HG03039 (cell line): Measurements from ENCODE around the gene DNTTIP2.
"Not testable (repeated sequence)": the region's sequence is repeated elsewhere in the genome, so short reads cannot be mapped to it uniquely, and the experiment has no call there.

ENCODE experiments used
- ATAC-seq: cut with Tn5 transposase; IDR thresholded peaks from one replicate; pipeline ENCODE4 v1.9.1; 2021; ENCODE audit warnings: mild to moderate bottlenecking, moderate library complexity; ENCODE audit not compliant: unreplicated experiment

DNTTIP2 gene

DNA sequence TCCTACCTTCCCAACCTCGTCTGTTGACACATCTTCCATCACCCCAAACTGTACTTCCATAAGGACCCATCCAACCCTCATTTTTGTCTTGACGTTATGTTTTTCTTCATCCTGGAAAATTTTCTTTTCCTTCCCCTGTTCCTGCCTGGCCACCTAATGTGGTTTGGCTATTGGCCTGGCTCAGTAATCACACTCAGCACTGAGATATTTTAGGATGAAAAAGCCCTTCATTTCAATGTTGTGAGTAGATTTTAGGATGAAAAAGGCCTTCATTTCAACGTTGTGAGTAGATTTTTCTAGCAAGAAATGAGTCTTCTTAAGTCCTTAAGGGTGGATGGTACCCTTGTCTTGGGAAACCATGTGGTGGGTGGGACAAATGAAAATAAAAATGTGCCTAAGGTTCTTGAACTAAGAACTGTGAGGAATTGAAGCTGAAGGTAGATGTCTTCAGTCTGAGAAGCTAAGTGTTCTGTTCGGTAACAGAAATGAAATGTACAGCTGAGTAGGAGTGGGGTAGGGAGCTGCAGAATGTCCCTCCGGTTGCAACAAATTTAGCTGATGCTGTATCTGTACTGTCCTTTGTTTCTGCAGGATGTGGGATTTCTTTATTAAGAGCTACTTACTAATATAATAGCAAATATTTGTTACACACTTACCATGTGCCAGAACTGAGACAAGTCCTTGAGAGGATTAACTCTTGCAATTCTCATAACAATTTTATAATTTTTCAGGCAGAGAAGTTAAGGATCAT is 36.1 kb downstream of the DNTTIP2 start:
- ATAC-seq = no peak

DNA sequence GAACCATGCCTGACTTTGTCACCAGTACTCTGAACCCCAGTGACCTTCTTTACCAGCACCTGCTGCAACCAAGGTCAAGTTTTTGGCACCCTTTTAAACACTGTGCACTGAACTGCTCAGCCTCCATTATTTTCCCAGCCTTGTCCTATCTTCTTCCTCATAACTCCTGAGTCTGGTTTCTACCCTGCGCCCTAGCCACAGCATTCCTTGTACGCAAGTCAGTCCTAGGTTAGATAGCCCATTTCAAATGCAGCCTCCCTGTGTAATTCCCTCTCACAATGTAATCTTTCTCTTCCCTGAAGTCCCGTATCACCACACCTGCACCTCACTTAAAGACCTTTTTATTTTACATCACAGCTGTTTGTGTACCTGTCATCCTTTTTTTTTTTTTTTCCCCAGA is 37.2 kb downstream of the DNTTIP2 start:
- no peak for ATAC-seq

DNA sequence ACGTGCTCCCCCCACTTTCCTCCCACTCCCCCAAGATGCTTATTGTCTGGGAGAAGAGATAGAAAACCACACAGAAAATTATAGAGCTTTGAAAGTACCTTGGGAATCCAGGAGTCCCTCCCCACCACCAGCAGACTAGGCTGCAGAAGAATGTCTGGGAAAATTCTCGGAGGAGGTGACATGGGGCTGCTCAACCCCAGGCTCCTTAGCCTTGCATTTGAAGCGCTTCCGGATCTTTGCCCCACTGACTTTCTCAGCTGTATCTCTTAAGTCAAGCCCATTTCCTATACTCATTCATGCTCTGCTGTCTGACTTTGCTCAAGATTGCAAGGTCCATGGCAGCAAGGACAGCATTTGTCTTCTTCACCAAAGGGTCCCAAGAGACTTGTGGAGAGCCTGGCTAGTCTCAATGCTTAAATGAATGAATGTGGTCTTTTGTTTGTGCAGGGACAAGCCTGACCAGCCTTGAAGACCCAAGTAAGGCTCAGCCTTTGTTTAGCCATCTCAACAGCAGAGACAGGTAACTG is 38.0 kb downstream of the DNTTIP2 start:
- ATAC-seq = no peak

DNA sequence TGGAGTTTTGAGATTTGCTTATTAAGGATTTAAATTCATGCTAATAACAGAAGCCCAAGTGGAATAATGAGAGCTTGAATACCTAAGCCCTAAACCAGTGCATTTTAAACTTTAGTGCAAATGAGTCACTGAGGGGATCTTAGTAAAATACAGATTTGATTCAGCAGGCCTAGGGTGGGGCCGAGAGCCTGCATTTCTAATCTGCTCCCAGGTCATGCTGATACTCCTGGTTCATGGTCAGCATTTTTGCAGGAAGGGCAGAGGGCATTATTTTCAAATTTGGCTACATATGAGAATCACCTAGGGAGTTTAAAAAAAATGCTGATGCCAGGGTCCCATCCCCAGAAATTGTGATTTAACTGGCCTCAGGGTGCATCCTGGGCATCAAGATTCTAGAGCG is 39.3 kb downstream of the DNTTIP2 start:
- ATAC-seq = no peak

DNA sequence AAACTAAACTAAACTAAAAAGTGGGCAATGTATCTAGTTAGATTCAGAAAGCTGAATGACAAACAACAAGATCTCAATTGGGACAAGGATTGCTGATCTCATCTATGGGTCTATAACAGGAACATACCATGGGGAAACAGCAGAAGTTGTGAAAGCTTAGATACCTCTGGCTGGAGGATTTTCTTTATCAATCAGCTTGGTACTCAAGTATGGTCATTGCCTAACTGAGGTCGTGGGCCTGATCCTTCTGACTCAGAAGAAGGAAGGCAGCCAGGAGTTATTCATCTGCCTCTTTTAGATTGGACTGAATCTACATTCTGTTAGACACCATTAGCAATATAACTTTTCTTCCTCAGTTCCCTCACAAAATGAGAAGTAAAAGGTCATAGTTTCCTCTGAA is 39.7 kb downstream of the DNTTIP2 start:
- ATAC-seq = no peak

DNA sequence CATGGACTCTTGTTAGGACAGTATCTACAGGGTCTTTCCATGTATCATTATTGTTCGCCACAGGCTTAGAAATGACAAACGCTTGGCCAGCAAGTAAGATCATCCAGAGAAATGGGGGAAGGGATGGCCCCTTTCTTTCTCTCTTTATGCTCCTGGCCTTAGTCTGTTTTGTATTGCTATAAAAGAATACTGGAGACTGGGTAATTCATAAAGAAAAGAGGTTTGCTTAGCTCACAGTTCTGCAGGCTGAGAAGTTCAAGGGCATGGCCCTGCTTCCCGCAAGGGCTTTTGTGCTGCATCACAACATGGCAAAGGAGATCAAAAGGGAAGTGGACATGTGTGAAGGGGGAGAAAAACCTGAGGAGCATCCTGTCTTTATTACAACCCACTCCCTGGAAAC is 41.0 kb downstream of the DNTTIP2 start:
- no peak for ATAC-seq

DNA sequence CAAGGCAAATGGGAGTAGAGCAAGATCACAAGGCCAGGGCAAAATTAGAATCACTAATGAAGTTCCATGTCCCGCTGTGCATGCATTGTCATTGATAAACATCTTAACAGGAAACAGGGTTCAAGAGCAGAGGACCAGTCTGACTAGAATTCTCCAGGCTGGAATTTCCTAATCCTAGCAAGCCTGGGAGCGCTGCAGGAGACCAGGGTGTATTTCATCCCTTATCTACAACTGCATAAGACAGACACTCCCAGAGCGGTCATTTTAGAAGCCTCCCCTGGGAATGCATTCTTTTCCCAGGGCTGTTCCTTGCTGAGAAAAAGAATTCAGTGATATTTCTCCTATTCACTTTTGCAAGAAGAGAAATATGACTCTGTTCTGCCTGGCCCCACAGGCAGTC is 45.7 kb downstream of the DNTTIP2 start:
- ATAC-seq = not testable (repeated sequence)

DNA sequence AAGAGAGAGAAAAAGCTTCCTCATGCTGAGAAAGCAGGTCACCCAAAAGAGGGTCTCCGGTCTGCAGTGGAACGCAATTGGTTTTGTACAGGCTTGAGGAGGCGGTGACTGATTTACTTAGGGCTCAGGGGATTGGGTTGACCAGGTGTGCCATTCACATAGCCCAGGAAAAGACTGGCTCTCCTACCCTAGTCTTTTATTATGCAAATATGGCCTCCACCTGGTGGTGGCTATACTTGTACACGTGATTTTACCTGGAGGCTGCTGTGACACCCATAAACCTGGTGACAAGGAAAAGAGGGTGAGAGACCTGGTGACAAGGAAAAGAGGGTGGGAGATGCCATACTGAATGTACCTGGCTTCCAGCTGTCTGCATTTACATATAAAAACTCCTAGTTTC is 49.9 kb downstream of the DNTTIP2 start:
- no peak for ATAC-seq

DNA sequence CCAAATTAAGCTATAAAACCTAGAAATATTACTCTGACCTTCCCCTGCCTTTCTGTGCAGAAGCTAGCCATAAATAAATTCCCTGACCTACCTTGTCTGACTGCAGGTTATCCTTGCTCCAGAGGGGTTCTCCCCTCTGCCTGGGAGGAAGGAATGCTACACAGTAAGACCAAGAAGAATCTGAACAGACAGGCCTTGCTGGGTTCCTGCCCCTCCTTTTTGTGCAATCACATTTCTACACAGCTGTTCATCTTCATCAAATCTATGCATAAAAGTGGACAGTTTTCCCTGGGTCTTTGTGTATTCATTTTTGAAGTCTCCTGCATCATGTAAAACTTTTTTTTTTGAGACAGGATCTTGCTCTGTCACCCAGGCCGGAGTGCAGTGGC is 50.6 kb downstream of the DNTTIP2 start:
- no peak for ATAC-seq

DNA sequence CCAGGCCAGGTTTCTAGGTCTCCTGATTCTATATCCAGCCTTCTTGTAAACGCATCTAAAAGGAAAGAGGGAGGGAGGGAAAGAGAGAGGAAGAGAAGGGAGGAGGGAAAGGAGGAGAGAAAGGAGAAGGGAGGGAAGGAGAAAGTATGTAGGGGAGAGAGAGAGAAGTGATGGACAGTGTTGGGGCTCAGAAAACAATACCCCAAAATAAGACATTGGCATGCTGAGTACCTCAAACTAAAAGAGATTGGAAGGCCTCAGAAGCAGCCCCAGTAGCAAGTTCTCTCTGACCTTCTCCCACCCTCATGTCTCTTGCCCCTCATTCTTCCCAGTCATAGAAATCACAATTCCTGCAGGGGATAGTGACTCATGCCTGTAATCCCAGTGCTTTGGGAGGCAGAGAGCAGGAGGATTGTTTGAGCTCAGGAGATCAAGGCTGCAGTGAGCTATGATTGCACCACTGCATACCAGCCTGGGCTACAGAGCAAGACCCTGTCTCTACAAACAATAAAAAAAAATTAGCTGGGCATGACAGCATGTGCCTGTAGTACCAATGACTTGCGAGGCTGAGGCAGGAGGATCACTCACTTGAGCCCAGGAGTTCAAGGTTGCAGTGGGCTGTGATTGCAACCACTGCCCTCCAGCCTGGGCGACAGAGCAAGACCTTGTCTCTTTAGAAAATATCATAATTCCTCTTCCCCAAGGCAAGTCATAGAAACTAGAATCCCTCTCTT is 51.2 kb downstream of the DNTTIP2 start:
- ATAC-seq = no peak

DNA sequence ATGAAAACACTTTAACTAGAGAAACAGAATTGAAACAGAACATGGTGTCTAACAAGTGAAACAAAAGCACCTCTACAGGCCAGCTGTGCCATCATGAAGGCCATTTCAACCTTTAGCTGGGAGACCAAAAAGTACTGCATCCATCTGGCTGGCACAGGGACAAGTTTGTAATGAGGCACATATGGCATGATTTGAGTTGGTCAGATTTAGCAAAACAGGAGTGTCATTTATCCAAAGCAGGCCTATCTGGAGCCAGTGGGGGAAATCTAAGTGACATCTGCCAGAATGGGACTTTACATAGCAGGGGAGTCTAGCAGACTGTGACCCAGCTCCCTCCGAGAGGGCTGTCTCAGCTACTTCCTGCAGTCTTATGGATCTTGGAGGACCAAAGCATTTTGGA is 51.9 kb downstream of the DNTTIP2 start:
- no peak for ATAC-seq

DNA sequence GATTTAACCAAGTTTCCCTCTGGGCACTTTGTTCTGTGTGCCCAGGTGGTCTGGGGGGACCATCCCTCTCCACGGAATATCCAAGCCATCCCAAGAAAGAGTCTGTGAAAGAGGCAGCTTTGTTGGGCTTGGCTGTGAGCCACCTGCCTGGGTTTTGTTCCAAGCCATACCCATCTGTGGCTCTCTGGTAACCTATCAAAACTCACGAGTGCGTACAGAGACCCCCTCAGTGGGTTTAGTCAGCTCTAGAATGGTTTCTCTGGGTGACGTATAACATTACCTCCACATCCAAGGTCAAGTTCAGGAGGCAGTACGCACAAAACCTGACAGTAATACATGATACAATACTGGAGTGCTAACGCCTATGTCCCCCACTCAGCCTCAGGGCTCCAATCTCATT is 54.2 kb downstream of the DNTTIP2 start:
- ATAC-seq = no peak

DNA sequence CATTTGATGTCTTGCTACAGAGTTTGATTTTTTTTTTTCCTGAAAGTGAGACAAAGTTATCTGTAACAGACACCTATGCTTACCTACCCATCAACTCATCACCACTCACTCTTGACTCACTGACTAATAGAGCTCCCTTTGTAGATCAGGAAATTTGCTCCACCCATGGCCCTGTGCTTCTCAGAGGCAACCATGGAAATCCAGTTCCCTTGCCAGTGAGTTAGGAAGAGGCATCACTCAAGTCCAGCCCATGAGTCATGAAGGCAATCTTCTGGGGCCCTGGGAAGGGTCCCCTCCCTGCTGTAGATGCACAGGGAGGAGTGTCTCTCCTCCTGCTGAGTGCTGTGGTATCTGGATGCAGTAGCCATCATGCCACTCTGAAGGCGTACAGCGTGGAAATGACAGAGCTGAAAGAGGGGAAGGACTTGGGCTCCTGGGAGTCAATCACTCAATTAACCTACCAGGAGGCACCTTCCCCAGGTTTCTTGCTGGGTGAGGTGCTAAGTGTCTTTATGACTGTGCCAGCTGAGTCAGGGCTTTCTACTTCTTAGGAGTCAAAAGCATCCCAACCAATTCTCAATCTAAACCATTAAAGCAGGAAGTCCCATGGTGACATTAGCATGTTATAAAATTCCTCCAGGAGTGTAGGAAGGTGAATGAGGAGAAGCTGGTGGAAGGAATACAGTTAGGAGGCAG is 56.1 kb downstream of the DNTTIP2 start:
- no peak for ATAC-seq

DNA sequence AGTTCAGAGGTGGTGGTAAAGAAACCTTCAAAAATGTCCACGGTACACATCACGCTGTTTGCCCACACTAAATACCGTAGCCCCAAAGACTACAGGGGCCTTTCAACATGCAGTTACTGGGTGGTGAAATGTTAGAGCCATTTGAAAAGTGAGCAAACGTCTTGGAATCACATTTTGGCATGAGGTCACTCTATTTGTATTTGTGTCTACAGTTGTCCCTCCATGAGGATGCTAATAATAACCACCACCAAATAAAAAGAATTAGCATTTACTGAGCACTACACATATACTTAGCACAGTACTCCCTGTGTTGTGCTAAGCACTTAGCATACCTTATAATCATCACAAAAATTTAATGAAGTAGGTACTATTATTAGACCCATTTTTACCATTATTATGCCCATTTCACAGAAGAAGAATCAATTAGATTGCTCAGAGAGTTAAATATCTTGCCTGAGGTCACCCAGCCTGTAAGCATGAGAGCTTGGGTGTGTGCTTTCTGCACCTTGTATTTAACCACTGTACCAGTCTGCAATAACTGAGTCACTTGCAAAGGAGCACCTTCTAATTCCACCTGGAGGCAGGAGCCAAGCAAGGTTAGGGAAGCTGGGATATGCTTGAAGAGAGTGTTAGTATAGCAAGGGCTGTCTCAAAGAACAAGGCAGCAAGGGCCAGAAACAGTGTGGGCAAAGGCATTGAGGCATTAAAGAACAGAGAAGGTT is 57.4 kb downstream of the DNTTIP2 start:
- no peak for ATAC-seq

DNA sequence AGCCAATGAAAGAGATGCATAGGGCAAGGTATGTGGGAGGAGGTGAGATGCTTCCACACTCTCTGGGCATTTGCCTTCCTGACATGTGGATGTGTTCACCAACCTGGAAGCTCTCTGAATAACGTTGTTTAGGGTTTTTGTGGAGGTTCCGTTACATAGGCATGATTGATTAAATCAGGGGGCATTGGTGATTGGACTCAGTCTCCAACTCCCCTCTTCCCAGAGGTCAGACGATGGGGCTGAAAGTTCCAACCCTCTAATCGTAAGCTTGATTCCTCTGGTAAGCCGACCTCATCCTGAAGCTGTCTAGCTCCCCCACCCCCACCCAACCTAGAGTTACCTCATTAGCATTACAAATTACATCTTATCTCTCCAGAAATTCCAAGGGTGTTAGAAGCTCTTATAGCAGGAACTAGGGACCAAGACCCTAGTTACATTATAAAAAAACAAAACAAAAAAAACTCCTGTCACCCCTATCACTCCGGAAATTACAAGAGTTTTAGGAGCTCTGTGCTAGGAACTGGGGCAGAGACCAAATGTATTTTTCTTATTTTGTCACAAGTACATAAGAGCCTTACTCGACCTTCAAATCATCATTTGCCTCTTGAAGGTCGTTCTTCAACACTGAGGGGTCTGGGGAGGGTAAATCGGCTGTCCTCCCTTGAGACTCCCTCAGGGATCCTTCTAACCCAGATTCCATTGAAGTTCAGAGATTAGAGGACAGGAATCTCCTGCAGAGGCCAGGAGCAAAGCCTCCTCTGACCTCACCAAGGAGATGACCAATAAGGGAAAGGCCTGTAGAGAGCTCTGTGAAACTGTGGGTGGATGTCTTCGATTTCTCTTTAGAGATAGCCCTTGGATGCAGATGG is 58.2 kb downstream of the DNTTIP2 start:
- no peak for ATAC-seq

DNA sequence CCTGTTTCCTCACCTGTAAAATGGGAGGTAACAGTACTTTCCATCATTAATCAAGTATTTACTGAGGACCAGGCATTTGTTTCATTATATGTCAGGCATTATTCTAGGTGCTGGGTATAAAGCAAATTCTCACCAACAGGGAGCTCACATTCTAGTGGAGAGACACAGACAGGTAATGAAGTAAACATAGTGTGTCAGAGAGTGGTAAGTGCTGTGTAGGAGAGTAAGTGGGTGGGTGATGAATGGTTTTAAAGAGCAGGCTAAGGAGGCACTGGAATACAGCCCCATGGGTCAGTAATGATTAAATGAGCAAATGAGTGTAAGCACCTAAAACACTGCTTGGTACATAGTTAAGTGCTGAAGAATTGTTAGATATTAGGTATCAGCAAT is 60.4 kb downstream of the DNTTIP2 start:
- no peak for ATAC-seq

DNA sequence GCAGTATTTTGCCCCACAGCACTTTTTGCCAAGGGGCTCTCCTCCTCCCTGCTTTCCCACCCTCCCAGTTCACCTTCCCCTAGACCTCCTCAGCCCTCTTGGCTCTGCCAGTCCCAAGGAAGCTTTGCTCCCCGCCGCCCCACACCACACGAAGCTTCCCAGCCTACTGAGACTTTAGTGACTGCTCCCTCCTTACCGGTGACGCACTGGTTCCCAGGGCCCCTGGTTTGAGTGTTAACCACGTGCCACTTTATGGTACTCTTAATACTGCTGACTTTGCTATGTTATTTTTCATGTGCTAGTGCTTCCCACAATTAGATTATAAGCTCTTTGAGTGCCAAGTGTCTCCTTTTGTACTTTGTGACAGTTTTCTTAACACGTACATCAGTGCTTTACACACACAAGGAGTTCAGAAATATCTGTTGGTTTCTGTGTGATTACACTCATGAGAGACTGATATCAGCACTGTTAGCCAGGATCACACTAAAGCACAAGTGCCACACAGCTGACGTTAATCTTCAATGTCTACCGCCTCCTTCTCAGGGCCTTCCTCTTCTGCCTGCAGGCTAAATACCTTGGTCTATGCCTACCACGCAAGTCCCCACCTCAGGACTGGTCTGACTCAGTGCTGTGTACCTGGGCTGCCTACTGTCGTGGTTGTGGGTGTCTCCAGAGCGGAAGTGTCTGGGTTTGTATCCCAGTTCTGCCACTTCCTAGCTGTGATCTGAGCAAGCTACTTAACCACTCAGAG is 61.0 kb downstream of the DNTTIP2 start:
- ATAC-seq = peak; percentile 68

DNA sequence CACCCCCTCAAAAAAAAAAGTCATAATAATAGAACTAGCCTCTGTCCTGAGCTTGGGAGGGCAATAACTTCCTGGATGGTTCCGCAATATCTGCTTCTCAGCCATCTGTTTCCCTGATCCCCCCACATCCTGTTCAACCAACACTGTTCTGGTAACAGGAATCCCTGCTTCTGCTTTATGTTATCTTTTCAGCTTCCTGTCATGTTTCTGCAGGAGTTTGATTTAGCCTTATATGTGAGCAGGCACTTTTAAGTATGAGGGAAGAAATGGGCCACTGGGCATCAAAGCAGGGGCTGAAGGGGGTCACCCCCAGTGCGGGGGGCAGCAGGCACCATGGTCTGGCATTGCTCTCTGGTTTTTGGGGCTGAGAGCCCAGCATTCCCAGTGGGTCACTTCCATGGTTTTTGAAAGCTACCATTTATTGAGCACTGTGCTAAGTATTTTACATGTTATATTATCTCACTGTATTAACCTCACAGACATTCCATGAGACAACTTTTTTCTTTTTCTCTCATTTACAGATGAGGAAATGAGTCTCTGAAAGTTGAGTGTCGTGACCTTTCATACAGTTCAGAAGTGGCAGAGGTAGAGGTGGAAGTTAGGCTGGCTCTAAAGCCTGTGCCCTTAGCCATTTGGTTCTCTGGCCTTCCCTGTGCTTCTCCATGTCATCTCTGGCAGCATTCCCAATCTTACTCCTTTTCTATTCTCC is 61.9 kb downstream of the DNTTIP2 start:
- ATAC-seq = no peak
